Measurements from ENCODE around the gene ATAD5. TPM values are rescaled to one million over a fixed set of nuclear protein-coding genes. Genes with fewer than 3 reads are reported as not detected.
A peak's percentile ranks its signal among the peaks of the same experiment; 100 is the strongest.

The ATAD5 gene
- total and polyA plus RNA-seq, 2 of the 13 experiments (the other 11 are each of a cell fraction or from before 2014, with no cell fraction given): 1.8 to 10.7 TPM

- TF ChIP-seq POGZ (CRISPR knock-in tag; IDR thresholded peaks at IDR 0.05): 0 out of 2 replicates have a peak, but pooled peaks have one; percentile 22
- TF ChIP-seq PCBP1 (IDR thresholded peaks at IDR 0.05; ENCODE audit: borderline replicate concordance, low read depth, low read length): no peak
- TF ChIP-seq ZNF629 (CRISPR knock-in tag; conservative IDR thresholded peaks at IDR 0.05): no peak
- no peak for TF ChIP-seq SP1 (IDR thresholded peaks at IDR 0.05)
- TF ChIP-seq SP1 (CRISPR knock-in tag; IDR thresholded peaks at IDR 0.05): no peak
- no peak for TF ChIP-seq KIAA2018 (CRISPR knock-in tag; IDR thresholded peaks at IDR 0.05; ENCODE audit: borderline replicate concordance)
- TF ChIP-seq GABPA (IDR thresholded peaks at IDR 0.05; ENCODE audit: low read depth, low read length): no peak
- 0 out of 2 replicates have a peak, but pooled peaks have one; percentile 30 for TF ChIP-seq GABPA (CRISPR knock-in tag; IDR thresholded peaks at IDR 0.05; ENCODE audit: low read depth)
- no peak for TF ChIP-seq TFDP2 (CRISPR knock-in tag; IDR thresholded peaks at IDR 0.05)
- TF ChIP-seq ZNF580 (CRISPR knock-in tag; IDR thresholded peaks at IDR 0.05; ENCODE audit: borderline replicate concordance, low read depth): 0 out of 2 replicates have a peak, but pooled peaks have one; percentile 28
- TF ChIP-seq SAP130 (CRISPR knock-in tag; IDR thresholded peaks at IDR 0.05; ENCODE audit: low read depth): peak; percentile 81
- TF ChIP-seq TFAP4 (IDR thresholded peaks at IDR 0.05; ENCODE audit: borderline replicate concordance, low read depth): peak; percentile 19; the same call in 1 of the 2 replicates
- TF ChIP-seq ZNF878 (CRISPR knock-in tag; IDR thresholded peaks at IDR 0.05): no peak
- no peak for TF ChIP-seq MXD3 (CRISPR knock-in tag; IDR thresholded peaks at IDR 0.05)
- TF ChIP-seq GATA4 (IDR thresholded peaks at IDR 0.05; ENCODE audit: borderline replicate concordance, low read depth): no peak
- TF ChIP-seq SNAPC2 (CRISPR knock-in tag; IDR thresholded peaks at IDR 0.05): no peak
- no peak for TF ChIP-seq BRCA1 (CRISPR knock-in tag; IDR thresholded peaks at IDR 0.05)
- TF ChIP-seq ZNF576 (CRISPR knock-in tag; IDR thresholded peaks at IDR 0.05): no peak
- peak; percentile 92 for TF ChIP-seq MAX (IDR thresholded peaks at IDR 0.05)
Measured at GRCh38 chr17:30929081-30929633, 97.4 kb downstream of the ATAD5 start (continued).

Measured in HepG2 (cell line).